C4-2B (cell line): ENCODE measurements around the gene ING5.
A peak's percentile ranks its signal among the peaks of the same experiment; 100 is the strongest.

ENCODE experiments used
- H3K27ac ChIP-seq: fragments of 450-650 bp; 2 replicates; pipeline ENCODE4 v1.5.1; 2017
- CTCF ChIP-seq: fragments of 450-650 bp; conservative IDR thresholded peaks from 2 replicates; pipeline ENCODE4 v1.5.1; 2017; ENCODE audit warnings: mild to moderate bottlenecking
- ZFX ChIP-seq: fragments of 450-650 bp; IDR thresholded peaks from 2 replicates; pipeline ENCODE4 v1.6.1; 2017

Gene ING5

DNA sequence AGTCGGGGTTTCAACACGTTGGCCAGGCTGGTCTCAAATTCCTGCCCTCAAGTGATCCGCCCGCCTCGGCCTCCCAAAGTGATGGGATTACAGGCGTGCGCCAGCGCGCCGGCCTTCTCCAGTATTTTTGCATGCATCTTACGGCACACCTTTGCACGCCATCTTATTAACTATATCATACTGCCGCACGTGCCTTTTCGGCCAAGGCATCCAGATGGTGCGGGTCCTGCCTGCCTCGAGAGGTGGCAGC lies 765 bp upstream of the ING5 start:
- TF ChIP-seq CTCF (no peak; the same call in 1 of the 2 replicates), ZFX (no peak)
- H3K27ac ChIP-seq = peak overlapping the region; percentile 96

- TF ChIP-seq CTCF (peak; percentile 66), ZFX (no peak)
- peak overlapping the region; percentile 96 for H3K27ac ChIP-seq
These were observed 554 bp downstream of the ING5 start for GRCh38 chr2:241702155-241703031.

DNA sequence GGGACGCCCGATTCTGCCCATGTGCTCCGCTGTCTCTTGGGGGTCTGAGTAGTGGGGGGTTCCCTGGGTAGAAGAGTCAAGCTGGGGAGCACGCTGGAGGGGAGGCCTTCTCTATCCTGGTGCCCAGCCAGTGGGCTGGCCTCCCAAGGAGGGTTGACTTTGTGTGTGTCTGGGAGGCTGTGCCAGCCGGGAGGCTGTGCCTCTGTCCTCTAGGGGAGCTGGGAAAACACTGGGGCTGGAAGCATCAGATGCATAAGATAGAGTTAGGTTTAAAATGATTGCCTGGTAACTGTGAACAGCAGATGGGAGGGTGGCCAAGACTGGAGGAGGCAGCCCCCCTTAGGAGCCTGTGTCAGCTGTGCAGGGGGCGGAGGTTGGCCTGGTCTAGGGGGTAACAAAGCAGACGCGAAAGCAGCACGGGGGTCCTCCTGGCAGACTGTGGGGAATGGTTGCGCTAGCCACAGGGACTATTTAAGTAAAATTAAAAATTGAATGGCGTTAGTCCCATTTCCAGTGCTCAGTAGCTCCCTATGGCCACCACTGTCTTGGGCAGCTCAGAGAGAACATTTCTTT lies 1.3 kb downstream of the ING5 start:
- H3K27ac ChIP-seq = peak overlapping the region; percentile 96
- no peak; the same call in 1 of the 2 replicates for TF ChIP-seq CTCF
- TF ChIP-seq ZFX = no peak

DNA sequence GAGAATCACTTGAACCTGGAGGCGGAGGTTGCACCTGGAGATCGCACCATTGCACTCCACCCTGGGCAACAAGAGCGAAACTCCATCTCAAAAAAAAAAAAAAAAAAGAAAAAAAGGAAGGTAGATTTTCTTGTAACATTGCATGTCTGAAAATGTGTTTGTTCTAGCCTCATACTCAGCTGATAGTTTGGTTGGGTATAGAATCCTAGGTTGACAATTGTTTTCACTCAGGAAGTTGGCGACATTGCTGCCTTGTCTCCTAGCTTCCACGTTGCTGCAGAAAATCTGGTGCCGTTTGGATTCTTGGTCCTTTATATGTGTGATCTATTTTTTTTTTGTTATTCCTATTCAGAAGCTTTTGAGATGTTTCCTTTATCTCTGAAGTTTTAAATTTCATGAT lies 4.7 kb downstream of the ING5 start:
- no peak for TF ChIP-seq ZFX
- no peak for TF ChIP-seq CTCF
- no peak overlapping the region for H3K27ac ChIP-seq

DNA sequence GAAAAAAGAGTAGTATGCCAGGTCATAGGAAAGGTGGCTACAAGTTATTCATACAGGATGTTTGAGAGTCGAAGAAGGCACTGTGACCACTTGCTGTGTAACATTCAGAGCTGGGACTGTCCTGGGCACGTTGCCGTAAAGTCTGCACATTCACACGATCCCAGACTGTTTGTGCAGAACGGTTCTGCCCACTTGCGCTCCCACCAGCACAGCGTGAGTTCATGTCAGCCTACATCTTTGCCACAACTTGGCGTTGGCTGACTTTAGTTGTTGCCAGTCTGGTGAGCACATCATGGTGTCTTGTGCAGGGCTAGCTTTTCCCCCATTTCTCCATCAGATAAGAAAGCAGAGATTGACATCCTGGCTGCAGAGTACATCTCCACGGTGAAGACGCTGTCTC lies 7.0 kb downstream of the ING5 start:
- H3K27ac ChIP-seq = no peak overlapping the region
- no peak for TF ChIP-seq ZFX
- no peak for TF ChIP-seq CTCF

DNA sequence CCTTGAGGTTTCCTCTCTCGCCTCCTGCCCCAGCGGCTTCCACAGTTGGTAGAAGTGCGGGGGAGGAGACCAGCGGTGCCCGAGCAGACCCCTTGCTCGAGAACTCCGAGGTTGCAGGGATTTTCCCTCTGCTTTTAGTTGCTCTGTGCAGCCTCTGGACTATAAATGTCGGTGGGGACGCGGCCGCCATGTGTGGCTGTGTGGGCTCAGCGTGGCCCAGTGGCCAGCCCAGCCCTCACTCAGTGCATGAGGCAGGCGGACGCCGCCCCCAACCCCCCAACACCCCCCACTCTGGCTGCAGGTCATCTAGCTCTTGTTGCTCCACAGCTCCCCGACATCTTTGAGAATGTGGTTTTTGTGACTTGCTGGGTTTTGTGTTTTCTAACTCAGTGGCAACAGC lies 17.3 kb downstream of the ING5 start:
- no peak overlapping the region for H3K27ac ChIP-seq
- no peak for TF ChIP-seq ZFX
- no peak for TF ChIP-seq CTCF

DNA sequence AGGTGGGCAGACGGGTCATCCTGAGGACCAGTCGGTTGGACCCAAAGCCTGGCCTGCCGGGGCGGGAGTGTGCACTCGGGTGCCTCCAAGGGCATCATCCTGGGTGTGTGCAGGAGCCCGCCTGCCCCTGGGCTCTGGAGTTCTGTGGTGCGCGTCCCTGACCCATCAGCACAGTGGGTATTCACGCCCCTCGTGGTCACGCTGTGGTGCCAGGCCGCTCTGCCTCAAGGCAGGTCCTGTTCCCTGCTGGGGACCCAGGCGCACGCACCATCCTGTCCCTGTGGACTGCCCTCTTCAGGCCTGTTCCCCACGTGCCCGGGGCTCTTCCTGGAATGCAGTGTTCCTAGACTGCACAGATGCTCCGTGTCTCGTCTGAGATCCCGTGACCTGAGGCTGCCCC lies 18.3 kb downstream of the ING5 start:
- no peak for TF ChIP-seq ZFX
- TF ChIP-seq CTCF = no peak
- H3K27ac ChIP-seq = no peak overlapping the region
